Breast epithelium (tissue), 4 donors: ENCODE measurements around the gene ZBTB48. TPM values are rescaled to one million over a fixed set of nuclear protein-coding genes. Genes with fewer than 3 reads are reported as not detected.

ENCODE experiments used
- DNase-seq, 2 donors: peaks; one replicate each; pipeline ENCODE4 v3.0.0-alpha.2; 2019; ENCODE audit warnings: low spot score in 2 of 2
- H3K27ac ChIP-seq, 2 donors: fragments of 200-600 bp; sonication (generic) in 1 of 2; one replicate each; pipeline ENCODE4 v1.5.1; 2016 to 2019; ENCODE audit warnings: mild to moderate bottlenecking in 1 of 2
- H3K27me3 ChIP-seq, 2 donors: fragments of 200-600 bp; sonication (generic) in 1 of 2; one replicate each; pipeline versions ENCODE4 v1.5.1 to v1.6.0; 2017 to 2019; ENCODE audit warnings: control low read depth in 1 of 2, mild to moderate bottlenecking in 1 of 2
- H3K36me3 ChIP-seq: fragments of 200-600 bp; one replicate; pipeline ENCODE4 v1.5.1; 2019
- H3K4me1 ChIP-seq, 2 donors: fragments of 200-600 bp; sonication (generic); one replicate each; pipeline ENCODE4 v1.5.1; 2016 to 2019; ENCODE audit warnings: control low read depth in 1 of 2
- H3K4me3 ChIP-seq, 3 donors: fragments of 200-600 bp; sonication (generic); 1 replicate in 2 of 3; 2 replicates in 1 of 3; pipeline ENCODE4 v1.5.1; 2016 to 2019; ENCODE audit warnings: mild to moderate bottlenecking in 3 of 3, moderate library complexity in 2 of 3
- H3K9me3 ChIP-seq, 2 donors: fragments of 200-600 bp; sonication (generic) in 1 of 2; one replicate each; pipeline ENCODE4 v1.5.1; 2016 to 2019; ENCODE audit warnings: control low read depth in 1 of 2
- POLR2A ChIP-seq: fragments of 450-650 bp; IDR thresholded peaks from one replicate; pipeline ENCODE4 v1.6.1; 2016; ENCODE audit warnings: antibody characterized with exemption, mild to moderate bottlenecking, moderate library complexity
- POLR2AphosphoS5 ChIP-seq, 3 donors: sonication (generic); formaldehyde crosslinking; IDR thresholded peaks; one replicate each; pipeline ENCODE4 v1.6.1; 2017; ENCODE audit warnings: antibody characterized with exemption in 3 of 3
- intact Hi-C: fragments of 100-400 bp; cut with DNase I; formaldehyde crosslinking; loops from one replicate; pipeline ENCODE4 v1.15.1; 2023; ENCODE audit warnings: low total_unique reads
- total RNA-seq, 3 donors: library from RNA; depleted of rRNA; stranded (reverse); fragments of >200 nt; gene quantifications; one replicate each; pipeline ENCODE4 v1.1.0, GENCODE V29; 2016
- TF ChIP-seq, protein P1 (sequence below), 3 donors: fragments of 450-650 bp; IDR thresholded peaks; one replicate each; pipeline ENCODE4 v1.5.1; 2016 to 2017; ENCODE audit warnings: antibody characterized with exemption in 3 of 3, mild to moderate bottlenecking in 3 of 3, moderate library complexity in 3 of 3

ZBTB48 gene
- total RNA-seq, 3 donors from 2014 or later = 19.3 to 19.6 (median 19.4) TPM

DNA sequence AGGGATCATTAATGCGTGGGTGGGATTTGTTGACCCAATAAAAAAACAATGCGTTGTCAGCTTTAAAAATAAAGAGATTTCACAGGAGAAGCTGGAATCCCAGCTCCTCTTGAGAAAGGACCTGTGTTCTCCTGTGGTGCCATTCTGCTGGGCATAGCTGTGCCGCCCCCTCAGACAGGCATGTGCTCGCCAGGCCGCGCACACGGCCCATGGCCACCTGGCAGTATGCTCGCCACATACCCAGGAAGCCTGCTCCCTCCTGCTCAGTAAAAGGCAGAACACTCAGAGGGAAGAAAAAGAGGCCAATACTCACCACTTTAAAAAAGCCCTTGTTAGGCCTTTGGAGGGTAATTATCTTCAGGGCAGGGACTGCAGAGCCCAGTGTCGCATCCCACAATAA, 58.0 kb downstream of the ZBTB48 start:
- Histone ChIP-seq H3K36me3 (peaks cover 2% of the 10 kb centered on the region), H3K9me3 (no peaks in the 10 kb centered on the region), H3K27me3 (no peaks in the 10 kb centered on the region), H3K4me3 (no peak overlapping the region), H3K27ac (peak overlapping the region in 1 of 2 donors; percentile 26), H3K4me1 (no peaks in the 10 kb centered on the region)
- intact Hi-C loops = no loop called here
- DNase-seq = no peak
- TF ChIP-seq POLR2A (no peak), POLR2AphosphoS5 (IDR thresholded peaks at IDR 0.05) (no peak)
- TF ChIP-seq, protein P1, sequence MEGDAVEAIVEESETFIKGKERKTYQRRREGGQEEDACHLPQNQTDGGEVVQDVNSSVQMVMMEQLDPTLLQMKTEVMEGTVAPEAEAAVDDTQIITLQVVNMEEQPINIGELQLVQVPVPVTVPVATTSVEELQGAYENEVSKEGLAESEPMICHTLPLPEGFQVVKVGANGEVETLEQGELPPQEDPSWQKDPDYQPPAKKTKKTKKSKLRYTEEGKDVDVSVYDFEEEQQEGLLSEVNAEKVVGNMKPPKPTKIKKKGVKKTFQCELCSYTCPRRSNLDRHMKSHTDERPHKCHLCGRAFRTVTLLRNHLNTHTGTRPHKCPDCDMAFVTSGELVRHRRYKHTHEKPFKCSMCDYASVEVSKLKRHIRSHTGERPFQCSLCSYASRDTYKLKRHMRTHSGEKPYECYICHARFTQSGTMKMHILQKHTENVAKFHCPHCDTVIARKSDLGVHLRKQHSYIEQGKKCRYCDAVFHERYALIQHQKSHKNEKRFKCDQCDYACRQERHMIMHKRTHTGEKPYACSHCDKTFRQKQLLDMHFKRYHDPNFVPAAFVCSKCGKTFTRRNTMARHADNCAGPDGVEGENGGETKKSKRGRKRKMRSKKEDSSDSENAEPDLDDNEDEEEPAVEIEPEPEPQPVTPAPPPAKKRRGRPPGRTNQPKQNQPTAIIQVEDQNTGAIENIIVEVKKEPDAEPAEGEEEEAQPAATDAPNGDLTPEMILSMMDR (IDR thresholded peaks at IDR 0.05) = no peak

DNA sequence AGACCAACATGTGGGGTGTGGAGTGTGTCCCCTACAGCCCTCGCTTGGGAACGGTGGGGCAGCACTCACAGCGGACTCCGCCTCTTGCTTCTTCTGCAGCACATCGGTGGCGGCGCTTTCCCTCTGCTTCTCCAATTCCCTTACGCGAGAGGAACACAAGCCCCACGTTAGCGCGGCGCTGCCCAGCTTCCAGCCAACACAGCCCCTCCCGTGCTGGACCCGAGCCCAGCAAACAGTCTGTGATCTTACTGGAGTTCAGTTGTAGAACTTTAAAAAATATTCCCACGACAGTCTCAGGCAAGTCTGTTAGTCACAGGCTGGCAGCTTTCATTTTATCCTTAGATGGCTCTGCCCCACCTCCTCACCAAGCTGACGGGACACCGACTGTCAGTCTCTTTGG, 58.4 kb downstream of the ZBTB48 start:
- H3K4me3 ChIP-seq = peak overlapping the region in 1 of 3 donors; percentile 12
- intact Hi-C loops = no loop called here
- H3K4me1 ChIP-seq = no peaks in the 10 kb centered on the region
- no peaks in the 10 kb centered on the region for H3K9me3 ChIP-seq
- peak overlapping the region; percentile 7 to 26 for H3K27ac ChIP-seq
- H3K27me3 ChIP-seq = no peaks in the 10 kb centered on the region
- H3K36me3 ChIP-seq = peaks cover 4% of the 10 kb centered on the region
- peak in 1 of 2 donors; percentile 59 for DNase-seq
- TF ChIP-seq POLR2A = no peak
- TF ChIP-seq, protein P1 (IDR thresholded peaks at IDR 0.05) = no peak
- TF ChIP-seq POLR2AphosphoS5 (IDR thresholded peaks at IDR 0.05) = no peak

Other genes starting within 250 kb of the ZBTB48 start
- 10 to 100 TPM in 2 of 3 donors, 1 to 10 TPM in 1; 9.4 to 12.8 (median 11.5) TPM for gene ACOT7, start 186.2 kb upstream of the ZBTB48 start, total RNA-seq
- gene HES2, start 160.1 kb upstream of the ZBTB48 start, total RNA-seq = 1 to 10 TPM in 2 of 3 donors, not detected in 1; 3.4 to 3.6 TPM
- gene ESPN, start 155.2 kb upstream of the ZBTB48 start, total RNA-seq = 10 to 100 TPM in 2 of 3 donors, not detected in 1; 10.8 to 11.1 TPM
- 10 to 100 TPM in 2 of 3 donors, 1 to 10 TPM in 1; 3.8 to 13.1 (median 12.4) TPM for gene TNFRSF25, start 113.8 kb upstream of the ZBTB48 start, total RNA-seq
- 10 to 100 TPM in 2 of 3 donors, 1 to 10 TPM in 1; 7.0 to 12.0 (median 11.8) TPM for gene PLEKHG5, start 88.3 kb upstream of the ZBTB48 start, total RNA-seq
- 10 to 100 TPM; 14.7 to 29.6 (median 25.2) TPM for gene NOL9, start 25.5 kb upstream of the ZBTB48 start, total RNA-seq
- gene TAS1R1, start 24.7 kb upstream of the ZBTB48 start, total RNA-seq = under 1 TPM in 1 of 3 donors, not detected in 2; 0.16 TPM
- gene KLHL21, start 22.9 kb downstream of the ZBTB48 start, total RNA-seq = 10 to 100 TPM; 45.2 to 61.3 (median 58.1) TPM
- gene PHF13, start 33.7 kb downstream of the ZBTB48 start, total RNA-seq = 10 to 100 TPM; 10.9 to 18.3 (median 14.4) TPM
- 10 to 100 TPM; 20.3 to 28.2 (median 28.1) TPM for gene THAP3, start 44.9 kb downstream of the ZBTB48 start, total RNA-seq
- gene DNAJC11, start 121.8 kb downstream of the ZBTB48 start, total RNA-seq = 10 to 100 TPM; 23.0 to 30.5 (median 25.6) TPM
- gene CAMTA1, start 205.5 kb downstream of the ZBTB48 start, total RNA-seq = 10 to 100 TPM; 53.4 to 84.0 (median 61.9) TPM